GM15510 (cell line): ENCODE results near the gene FADD.
A peak's percentile ranks its signal among the peaks of the same experiment; 100 is the strongest.

Experiments used
- POLR2A ChIP-seq: IDR thresholded peaks from 3 replicates; pipeline ENCODE4 v1.6.1; 2011; ENCODE audit warnings: borderline replicate concordance; ENCODE audit not compliant: insufficient read length; ENCODE audit errors: extremely low read depth

Gene FADD, protein sequence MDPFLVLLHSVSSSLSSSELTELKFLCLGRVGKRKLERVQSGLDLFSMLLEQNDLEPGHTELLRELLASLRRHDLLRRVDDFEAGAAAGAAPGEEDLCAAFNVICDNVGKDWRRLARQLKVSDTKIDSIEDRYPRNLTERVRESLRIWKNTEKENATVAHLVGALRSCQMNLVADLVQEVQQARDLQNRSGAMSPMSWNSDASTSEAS

DNA sequence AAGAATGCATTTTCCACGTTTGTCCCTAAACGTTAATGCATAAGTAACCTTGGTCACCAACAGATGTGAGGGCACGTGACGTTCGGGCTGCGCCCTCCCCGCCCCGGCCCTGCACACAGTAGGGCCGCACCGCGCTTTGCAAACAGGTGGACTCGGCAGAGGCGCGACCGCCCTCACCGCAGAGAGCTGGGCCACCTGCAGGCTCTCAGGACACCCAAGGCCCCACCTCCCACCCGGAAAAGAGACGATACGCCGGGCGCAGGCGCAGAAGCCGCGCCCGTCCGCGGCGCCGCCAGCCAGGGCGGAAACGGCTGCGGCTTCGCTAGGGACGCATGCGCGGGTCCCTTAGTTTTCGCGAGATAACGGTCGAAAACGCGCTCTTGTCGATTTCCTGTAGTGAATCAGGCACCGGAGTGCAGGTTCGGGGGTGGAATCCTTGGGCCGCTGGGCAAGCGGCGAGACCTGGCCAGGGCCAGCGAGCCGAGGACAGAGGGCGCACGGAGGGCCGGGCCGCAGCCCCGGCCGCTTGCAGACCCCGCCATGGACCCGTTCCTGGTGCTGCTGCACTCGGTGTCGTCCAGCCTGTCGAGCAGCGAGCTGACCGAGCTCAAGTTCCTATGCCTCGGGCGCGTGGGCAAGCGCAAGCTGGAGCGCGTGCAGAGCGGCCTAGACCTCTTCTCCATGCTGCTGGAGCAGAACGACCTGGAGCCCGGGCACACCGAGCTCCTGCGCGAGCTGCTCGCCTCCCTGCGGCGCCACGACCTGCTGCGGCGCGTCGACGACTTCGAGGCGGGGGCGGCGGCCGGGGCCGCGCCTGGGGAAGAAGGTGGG, at the start of gene FADD:
Gene FADD, plus strand, starts transcription at position 377 of the 831 bp plus-strand sequence. Its CDS starts 164 bp downstream, at position 541.
- peak; percentile 89 for TF ChIP-seq POLR2A

GRCh38 chr11:70155386-70155785, 47.7 kb upstream of the FADD start:
- TF ChIP-seq POLR2A = no peak

DNA sequence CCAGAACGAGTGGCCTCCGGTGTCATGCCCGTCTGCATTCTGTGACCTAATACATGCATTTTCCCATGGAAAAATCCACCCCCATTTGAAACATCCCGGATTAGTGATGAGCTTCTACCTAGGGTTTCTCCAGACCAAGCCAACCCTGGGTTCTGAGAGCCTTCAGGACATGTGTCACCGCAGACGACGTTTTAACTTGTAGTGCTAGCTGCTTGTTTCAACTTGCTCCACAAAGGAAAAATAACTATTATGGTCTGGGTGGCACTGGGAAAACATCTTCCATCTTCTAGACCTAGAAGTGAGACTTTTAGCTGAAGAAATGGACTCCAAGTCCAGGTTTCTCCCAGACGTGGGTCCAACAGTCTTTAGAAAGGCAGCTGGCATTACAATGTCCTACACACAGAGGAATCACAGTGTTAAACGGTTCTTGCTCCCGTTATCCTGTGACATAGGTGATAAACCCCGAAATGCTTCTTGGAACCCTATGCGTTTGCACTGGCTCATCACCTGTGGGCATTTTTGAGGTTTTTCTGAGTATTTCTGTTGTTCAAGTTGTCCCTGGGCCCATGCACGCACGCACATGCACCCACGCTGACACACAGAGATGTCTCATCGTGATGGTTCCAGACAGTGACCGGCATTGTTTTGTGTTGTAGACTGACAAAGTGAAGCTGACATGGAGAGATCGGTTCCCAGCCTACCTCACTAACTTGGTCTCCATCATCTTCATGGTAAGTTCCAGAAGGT, 46.6 kb upstream of the FADD start:
- no peak for TF ChIP-seq POLR2A

DNA sequence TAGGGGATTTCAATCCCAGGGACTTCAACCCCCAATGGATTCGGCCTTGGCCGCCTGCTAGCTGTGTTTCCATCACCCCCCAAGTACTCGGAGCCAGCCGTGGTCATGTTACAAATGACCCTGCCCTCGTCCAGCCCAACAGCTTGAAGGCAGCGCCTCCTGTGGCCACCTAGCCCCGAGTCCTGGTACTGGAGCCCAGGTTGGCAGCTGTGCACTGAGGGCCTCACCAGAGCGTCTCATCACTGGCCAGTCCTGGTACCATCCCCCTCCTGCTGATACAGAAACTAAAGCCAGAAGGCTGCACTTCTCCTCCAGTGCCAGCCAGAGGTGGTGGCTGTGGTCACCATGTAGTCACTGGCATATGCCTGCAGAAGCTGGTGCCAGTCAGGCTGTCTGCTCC, 44.9 kb upstream of the FADD start:
- TF ChIP-seq POLR2A = no peak

DNA sequence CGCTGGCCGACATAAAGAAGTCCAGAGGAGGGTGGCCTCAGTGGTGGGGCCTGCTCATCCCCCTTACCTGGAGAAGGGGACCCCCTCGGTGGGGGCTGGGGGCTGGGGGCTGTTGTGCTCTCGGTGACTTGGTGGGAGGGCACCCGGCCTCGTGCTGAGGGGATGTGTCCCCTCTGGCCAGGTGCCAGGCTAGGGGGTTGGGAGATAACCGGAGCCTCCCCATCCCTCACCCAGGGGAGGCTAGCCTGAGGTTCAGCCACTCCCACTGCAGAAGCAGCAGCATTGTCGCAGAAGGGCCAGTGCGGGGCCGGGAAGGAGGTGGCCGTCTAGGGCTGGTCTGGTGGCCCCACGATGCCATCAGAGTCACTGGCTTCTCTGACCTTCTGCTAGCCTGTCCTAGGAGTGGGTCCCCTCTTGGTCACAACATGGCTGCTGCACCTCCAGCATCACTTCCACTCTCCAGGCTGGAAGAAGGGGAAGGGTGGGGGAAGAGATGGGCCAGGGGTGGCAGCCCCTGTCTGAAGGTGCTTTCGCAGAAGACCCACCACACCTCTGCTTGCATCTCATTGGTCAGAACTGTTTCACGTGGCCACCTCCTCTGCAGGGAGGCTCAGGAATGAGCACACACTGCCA, 44.2 kb upstream of the FADD start:
- no peak for TF ChIP-seq POLR2A

DNA sequence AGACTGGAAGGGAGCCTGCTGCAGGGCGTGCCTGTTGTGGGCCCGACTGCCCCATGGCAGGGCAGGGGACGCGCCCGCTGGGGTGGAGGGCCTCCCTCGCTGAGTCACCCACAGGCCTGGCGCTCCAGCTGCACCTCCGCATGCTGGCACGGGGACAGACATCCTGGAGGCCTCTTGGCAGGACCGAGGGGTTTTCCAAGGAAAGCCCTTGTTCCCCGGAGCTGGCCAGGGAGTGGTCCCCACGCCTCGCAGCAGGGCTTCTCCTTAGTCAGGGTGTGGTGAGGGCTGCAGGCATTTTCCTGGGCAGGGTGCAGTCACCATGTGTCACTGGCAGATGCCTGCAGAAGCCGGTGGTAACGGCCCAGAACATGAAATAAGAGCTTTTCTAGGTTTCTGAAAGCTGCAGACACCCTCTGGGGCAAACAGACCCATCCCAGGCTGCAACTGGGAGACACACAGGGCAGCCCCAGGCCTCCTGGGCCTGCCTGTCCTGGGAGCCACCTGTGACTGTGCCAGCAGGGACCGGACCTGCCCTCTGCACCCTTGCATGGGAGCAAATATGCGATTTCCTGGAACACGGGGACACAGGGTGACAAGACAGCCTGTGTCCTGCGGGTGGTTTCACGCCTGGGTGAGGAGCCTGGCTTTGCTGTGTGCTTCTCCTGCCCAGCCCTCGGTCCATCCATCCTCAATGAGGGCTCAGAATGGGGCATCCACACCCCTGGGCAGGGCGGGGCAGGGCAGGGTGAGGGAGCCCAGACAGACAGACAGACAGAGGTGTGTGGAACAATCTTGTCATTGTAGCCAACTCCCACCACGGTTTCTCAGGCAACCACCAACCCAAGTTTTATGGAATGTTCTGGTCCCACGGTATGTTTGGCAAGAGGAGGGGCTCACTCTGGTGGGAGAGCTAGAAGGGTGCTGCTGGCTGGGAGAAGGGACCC, 43.2 kb upstream of the FADD start:
- no peak for TF ChIP-seq POLR2A

DNA sequence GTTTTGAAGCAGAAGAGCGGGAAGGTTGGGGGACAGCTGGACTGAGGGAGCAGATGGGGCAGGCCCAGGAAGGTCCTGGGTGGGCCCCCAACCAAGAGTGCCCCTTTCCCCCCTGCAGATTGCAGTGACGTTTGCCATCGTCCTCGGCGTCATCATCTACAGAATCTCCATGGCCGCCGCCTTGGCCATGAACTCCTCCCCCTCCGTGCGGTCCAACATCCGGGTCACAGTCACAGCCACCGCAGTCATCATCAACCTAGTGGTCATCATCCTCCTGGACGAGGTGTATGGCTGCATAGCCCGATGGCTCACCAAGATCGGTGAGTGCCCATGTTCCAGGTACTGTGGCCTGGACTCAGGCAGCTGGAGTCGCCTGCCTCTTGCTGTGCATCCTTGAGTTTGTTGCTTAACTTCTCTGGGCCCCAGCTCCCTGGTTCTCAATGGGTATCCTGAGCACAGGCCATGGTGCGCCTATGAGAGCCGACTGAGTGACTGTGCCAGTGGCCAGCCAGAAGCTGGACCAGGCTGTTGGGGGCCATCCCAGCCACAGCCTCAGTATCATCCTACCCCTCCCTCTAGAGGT, 42.0 kb upstream of the FADD start:
- no peak for TF ChIP-seq POLR2A

GRCh38 chr11:70164705-70165104, 38.4 kb upstream of the FADD start:
- no peak for TF ChIP-seq POLR2A

DNA sequence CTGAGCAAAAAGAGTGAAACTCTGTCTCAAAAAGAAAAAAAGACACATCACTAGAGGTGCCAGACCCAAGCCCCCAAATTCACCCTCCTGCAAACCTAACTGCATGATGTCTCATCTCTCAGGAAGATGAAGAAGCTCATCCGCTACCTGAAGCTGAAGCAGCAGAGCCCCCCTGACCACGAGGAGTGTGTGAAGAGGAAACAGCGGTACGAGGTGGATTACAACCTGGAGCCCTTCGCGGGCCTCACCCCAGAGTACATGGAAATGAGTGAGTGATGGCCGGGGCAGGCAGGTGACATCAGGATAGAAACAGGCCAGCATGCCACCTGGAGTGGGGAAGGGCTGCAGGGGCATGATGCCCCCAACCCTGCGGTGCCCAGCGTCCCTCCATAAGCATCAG, 36.0 kb upstream of the FADD start:
- TF ChIP-seq POLR2A = no peak

DNA sequence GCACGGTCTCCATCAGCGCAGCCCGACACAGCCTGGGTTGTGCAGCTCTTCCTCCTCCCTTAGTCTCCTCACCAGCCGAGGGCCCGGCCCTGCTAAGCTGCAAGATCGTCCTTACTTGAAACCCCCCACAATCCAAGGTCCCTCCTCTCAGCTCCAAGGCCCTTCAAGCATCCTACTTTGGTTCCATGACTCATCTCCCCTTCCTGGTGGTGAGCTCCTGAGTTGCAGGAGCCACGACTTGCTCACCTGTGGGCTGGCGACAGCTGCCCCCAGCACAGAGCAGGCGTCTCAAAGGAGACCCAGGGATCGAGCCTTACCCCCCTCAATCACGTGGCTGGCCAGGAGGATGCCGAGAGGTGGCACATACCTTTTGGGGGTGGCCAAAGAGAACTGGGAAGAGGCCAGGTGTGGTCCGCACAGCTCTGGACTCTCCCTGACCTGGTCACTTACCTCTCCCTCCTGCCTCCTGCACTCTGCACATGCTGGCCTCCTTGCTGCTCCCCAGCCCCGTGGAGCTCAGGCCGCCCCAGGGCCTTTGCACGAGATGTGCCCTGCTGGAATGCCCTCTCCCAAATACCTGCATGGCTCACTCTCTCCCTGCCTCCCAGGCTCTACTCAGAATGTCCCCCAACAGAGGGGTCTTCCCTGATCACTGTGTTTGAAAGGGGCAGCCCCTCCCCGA, 35.2 kb upstream of the FADD start:
- no peak for TF ChIP-seq POLR2A

DNA sequence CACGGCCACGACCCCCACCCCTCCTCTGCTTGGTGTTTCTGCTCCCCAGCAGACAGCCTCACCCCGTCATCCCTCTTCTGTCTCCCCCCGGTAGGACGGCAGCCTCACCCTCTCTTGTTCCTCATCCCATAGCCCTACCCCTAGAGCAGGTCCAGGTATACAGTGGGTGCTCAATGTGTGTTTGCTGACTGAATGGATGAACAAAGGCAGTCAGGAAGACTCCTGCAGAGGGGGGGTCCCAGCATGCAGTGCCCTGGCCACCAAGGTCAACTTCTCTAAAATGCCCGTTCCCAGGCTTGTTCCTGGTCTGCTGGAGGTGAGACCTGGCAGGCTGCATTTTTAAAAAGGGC, 34.7 kb upstream of the FADD start:
- no peak for TF ChIP-seq POLR2A

GRCh38 chr11:70169127-70169526, 34.0 kb upstream of the FADD start:
- TF ChIP-seq POLR2A = no peak

DNA sequence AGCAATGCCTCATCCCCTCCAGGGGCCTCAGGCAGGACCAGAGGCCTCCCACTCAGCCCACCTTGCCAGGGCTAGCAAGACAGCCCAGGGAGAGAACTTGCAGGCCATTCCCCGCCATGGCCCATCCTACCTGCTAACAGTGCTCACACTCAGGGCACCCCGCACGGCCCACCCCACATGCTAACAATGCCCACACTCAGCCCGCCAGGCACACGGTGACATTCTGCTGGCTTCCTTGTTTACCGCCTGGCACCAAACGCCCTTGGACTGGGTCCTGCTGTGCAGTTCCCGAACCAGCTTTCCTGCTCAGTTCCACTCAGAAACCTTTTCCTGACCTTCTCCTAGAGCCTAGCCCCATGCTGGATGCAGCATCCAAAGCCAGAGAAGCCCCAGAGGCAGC, 33.5 kb upstream of the FADD start:
- TF ChIP-seq POLR2A = no peak
